Activated naive CD8-positive, alpha-beta T cell treated with anti-CD3 and anti-CD28 coated beads, Interleukin-2, amount 50 U/mL, for 16 hours (primary cell): ENCODE results near the gene PPP2R5C.

ENCODE experiments used
- DNase-seq: peaks from one replicate; pipeline ENCODE4 v3.0.0-alpha.2; 2020; ENCODE audit warnings: low read depth, low spot score

The PPP2R5C gene

DNA sequence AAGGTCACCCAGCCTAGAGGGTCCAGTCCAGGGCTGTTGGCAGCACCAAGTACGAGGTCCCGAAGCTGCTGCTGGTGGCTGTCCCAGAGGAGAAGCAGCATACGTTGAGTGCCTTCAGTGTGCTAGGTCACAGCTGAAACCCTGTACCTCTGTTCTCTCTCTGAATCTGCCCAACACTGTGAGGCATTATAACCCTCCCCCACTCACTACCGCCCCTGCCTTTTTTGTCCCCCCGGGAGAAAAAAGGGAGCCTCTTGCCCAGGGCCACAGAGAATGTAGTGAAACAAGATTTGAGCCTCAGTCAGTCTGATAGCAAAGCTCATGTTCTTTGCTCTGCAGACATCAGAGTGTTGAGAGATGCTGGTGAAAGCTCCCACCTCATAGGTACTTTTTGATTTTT is 53.4 kb downstream of the PPP2R5C start:
- DNase-seq: no peak

- no peak for DNase-seq
These were observed 54.5 kb downstream of the PPP2R5C start for GRCh38 chr14:101815994-101816393.

DNA sequence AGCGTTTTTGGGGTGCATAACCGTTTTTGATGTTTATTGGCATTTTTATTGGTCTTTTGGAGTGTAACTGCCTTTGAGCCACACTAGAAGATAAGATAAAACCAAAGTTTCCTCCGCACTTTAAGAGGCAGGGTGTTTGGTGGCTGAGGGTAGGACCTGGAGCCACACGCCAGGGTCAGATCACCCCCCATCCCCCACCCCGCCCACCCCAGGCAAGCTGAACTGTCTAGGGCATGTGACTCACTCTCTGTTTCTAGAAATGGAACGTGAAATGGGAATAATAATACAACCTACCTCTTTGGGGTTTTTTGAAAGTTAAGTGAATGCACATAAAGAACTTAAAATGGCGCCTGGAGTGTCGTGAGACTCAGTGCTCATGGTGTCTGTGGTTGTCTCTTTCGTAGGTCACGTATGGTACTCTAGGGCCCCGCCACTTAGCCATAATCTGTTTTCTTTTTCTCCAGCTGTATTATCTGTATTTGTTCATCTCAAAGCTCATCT is 56.0 kb downstream of the PPP2R5C start:
- DNase-seq: no peak

DNA sequence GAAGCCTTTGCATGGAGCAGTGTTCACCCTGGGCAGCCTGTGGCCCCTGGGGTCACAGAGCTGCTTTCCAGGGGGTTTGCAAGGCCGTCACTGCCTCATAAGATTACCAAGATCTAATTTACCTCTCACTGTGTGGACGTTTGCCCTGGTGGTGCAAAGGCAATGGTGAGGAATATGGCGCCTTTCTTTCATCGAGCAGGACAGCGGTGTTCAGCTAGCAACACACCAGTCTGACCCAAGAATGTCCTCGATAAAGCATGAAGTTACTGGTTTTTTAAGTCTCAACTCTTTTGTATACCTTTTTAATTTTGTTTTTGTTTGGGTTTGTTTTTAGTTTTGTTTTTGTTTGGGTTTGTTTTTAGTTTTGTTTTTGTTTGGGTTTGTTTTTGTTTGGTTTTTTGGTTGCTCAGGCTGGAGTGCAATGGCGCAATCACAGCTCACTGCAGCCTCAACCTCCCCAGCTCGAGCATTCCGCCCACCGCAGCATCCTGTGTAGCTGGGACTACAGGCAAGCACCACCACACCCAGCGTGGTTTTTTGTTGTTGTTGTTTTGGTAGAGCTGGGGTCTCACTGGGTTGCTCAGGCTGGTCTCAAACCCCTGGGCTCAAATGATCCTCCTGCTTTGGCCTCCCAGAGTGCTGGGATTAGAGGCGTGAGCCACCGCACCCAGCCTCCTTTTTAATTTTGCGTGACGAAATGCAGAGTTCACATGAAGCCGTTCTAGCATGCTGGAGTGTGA is 57.9 kb downstream of the PPP2R5C start:
- no peak for DNase-seq

DNA sequence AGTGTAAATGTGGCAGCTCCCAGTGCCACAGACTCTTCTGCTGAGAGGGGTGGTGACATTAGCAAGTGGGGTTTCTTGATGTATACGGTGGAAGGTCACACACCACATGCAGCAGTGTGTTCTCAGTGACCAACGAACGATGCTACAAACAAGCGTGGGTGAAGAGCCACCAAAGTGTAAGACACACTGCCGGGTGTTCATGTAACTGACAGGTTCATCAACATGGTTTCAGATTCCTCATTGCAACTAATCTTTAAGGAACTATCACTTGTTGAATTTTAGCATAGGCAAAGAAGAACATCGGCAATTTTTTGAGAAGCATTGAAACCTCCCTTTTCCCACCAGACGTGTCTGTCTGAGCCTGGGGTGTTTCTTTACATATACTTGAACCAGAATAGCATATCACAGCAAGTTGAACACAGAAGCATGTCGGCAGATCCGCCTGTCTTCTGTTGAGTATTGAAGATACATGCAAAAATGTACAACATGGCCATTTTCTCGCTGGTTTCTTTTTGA is 58.8 kb downstream of the PPP2R5C start:
- no peak for DNase-seq

- no peak for DNase-seq
These were observed 60.0 kb downstream of the PPP2R5C start for GRCh38 chr14:101821528-101821927.

GRCh38 chr14:101823066-101823465 is 61.6 kb downstream of the PPP2R5C start:
- no peak for DNase-seq

GRCh38 chr14:101823511-101824120 is 62.1 kb downstream of the PPP2R5C start:
- peak; percentile 67 for DNase-seq

DNA sequence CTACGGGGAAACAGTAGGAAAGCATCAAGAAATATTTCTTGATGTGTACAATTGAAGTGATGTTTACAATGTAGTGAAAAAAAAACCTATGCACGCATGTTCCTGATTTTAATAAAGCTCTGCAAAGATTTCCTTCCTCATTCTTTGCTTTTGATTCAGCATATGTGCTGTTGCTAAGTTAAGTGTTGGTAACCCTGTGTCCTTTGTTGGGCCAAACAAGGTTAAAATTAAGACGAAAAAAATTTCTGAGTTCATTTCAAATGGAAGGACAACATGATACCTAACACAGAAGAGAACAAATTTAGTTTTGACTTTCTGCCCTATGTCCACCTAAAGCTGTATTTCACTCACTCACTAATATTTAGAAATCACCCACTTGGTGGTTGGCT is 62.8 kb downstream of the PPP2R5C start:
- DNase-seq: no peak

- DNase-seq: no peak
These were observed 64.3 kb downstream of the PPP2R5C start for GRCh38 chr14:101825797-101826196.

DNA sequence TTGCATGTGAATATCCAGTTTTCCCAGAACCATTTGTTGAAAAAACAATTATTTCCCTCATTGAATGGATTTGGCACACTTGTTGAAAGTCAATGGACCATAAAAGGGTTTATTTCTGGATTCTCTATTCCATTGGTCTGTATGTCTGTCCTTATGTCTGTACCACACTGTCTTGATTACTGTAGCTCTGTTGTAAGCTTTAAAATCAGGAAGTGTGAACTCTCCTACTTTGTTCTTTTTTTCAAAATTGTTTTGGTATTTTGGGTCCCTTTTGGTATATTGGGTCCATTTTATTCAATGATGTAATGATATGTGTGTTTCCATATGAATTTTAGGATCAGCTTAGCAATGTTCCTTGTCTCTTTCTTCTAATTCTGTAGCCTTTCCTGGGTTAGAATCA is 64.8 kb downstream of the PPP2R5C start:
- DNase-seq: no peak

DNA sequence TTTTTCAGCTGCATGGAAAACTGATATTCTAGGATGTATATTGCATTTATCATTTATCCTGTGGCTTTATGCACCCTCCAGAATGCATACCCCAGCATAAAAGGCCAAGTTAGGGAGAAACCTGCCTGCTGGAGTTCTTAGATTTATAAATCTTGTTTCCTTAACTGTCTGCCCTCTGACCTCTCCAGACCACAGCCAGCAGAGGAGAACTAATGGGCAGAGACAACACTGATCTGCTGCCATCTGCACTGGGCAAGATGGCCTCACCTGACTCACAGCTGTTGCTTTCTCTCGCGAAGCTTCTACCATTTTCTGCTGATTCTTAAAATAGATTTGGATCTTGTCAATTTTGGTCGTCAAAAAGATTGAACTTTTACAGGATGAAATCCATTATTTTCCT is 65.8 kb downstream of the PPP2R5C start:
- DNase-seq: no peak

GRCh38 chr14:101828046-101828445 is 66.5 kb downstream of the PPP2R5C start:
- DNase-seq: no peak

GRCh38 chr14:101830271-101830670 is 68.8 kb downstream of the PPP2R5C start:
- DNase-seq: no peak

DNA sequence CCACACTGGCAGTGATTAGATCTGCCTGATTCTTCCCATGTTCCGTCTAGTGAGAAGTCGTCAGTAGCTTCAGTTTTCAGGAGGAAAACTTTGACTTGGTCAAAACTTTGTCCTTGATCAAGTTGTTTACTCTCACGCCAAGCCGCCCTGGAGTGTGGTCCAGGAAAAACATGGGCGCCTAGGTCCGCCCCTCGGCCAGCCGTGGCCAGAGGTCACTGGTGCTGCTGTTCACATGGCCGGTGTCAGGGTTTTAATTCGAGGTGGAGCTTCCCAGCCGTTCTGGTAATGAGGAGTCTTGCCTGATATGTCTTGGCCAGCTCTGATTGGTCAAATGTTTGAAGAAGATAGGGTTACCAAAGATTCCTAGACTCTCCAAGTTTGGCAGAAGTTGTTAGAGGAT is 71.5 kb downstream of the PPP2R5C start:
- DNase-seq: no peak

- DNase-seq: no peak
These were observed 72.9 kb downstream of the PPP2R5C start for GRCh38 chr14:101834397-101834796.

DNA sequence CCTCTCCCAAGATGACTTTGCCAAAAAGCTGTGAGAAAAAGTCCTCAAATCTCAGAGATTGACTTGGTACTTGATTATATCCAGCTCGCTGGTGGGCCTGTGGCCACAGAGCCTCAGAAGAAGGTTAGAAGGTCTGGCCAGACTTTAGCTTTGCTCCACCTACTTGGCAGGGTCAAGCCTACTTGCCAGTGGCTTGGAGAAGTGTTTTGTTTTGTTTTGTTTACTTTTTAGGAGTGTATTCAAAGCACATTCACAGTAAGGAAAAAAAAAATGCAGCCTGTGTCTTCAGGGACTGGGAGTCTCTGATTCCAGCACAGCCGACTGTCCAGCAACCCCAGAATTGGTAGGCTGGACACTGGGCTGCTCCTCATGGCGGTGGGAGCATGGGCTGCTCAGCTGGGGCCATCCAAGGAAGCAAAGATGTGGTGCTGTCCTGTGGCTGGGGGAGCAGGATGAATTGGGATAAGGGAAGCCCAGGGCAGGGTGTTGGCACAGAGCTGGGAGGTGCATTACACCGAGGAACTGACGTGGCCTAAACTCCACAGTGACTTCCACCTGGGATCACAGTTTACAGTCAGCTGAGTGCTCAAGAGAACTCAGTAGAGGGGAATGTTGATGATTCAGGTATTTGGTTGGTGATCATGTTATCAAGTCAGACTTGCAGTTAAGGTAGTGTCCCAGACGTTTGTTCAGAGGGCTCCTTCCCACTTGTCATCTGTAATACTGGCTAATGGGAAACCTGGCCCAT is 73.5 kb downstream of the PPP2R5C start:
- DNase-seq: no peak

DNA sequence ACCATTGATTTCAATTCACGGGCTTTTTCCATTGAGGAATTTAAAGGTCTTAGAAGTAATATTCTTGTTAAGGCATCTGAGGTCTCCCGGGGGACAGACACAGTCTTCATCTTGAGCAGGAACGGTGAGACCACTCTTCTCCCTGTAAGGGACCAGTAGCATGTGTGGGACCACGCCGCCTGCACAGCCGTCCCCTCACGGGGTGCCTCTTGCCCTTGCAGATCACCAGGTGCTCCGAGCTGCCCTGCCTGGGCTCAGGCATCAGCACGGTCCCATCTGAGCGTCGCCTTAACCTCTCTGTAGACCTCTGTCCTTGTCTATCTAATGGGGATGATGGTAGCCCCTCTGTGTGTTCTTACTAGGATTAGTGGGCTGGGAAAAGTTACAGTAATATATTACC is 74.1 kb downstream of the PPP2R5C start:
- no peak for DNase-seq

- no peak for DNase-seq
These were observed 74.6 kb downstream of the PPP2R5C start for GRCh38 chr14:101836135-101836534.

DNA sequence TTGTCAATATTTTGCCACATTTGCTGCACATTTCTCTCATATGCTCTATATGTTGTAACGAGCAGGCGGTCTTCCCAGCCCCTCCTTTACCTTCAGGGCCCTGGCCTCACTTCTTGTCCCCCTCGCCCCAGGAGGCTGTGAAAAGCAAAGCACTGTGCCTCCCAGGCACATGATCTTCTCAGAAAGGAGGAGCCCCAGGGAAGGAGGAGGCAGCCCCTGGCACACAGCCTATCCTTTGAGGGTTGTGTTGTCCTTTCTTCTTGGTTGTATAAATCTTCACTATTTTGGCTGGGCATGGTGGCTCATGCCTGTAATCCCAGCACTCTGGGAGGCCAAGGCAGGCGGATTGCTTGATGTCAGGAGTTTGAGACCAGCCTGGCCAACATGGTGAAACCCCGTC is 77.0 kb downstream of the PPP2R5C start:
- no peak for DNase-seq

GRCh38 chr14:101839236-101839635 is 77.7 kb downstream of the PPP2R5C start:
- no peak for DNase-seq

DNA sequence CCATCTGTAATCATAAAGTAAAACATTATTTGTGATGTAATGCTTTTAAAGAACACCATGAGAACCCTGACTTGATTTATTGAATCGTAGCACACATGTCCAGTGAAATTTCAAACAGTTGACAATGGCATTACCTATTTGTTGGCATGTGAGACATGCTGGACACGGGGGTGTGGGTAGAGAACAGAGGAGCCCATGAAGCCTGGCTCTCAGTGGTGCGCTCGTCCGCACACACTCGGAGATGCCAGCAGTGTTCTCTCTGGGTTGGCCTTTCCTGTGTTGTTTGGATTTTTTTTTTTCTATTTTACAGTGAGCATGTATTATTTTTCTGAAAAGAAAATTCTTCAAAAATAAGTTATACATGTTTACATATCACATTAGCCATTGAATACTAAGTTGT is 78.2 kb downstream of the PPP2R5C start:
- DNase-seq: no peak
